Skeletal muscle satellite cell (primary cell): ENCODE results near the gene KCP.

Experiments used
- H3K27me3 ChIP-seq: 2 replicates; pipeline ENCODE4 v1.7.0; 2013; ENCODE audit warnings: low read length; ENCODE audit not compliant: control insufficient read depth, insufficient read depth
- H3K36me3 ChIP-seq: 2 replicates; pipeline ENCODE4 v1.7.0; 2013; ENCODE audit warnings: mild to moderate bottlenecking, control low read depth, low read length; ENCODE audit not compliant: insufficient read depth
- H3K4me1 ChIP-seq: 2 replicates; pipeline ENCODE4 v1.7.0; 2013; ENCODE audit warnings: low read length; ENCODE audit not compliant: control insufficient read depth, insufficient read depth
- H3K4me2 ChIP-seq: 2 replicates; pipeline ENCODE4 v1.7.0; 2013; ENCODE audit warnings: mild to moderate bottlenecking, low read length
- H3K4me3 ChIP-seq: 2 replicates; pipeline ENCODE4 v1.7.0; 2013; ENCODE audit warnings: low read length
- H3K9ac ChIP-seq: 2 replicates; pipeline ENCODE4 v1.7.0; 2013; ENCODE audit warnings: mild to moderate bottlenecking, low read depth, low read length, moderate library complexity
- H3K9me3 ChIP-seq: replicated peaks from 2 replicates; pipeline ENCODE4 v1.7.0; 2013; ENCODE audit warnings: mild to moderate bottlenecking, control low read depth, low read length

Gene KCP

GRCh38 chr7:128879461-128879938 lies 31.0 kb downstream of the KCP start:
- H3K4me2 ChIP-seq, result no peak overlapping the region
- no peak overlapping the region for H3K4me3 ChIP-seq
- no peak overlapping the region for H3K9ac ChIP-seq
- no peaks in the 10 kb centered on the region for H3K9me3 ChIP-seq
- no peaks in the 10 kb centered on the region for H3K36me3 ChIP-seq
- H3K27me3 ChIP-seq, result peaks cover 3% of the 10 kb centered on the region
- H3K4me1 ChIP-seq, result no peaks in the 10 kb centered on the region

- Histone ChIP-seq H3K27me3 (peaks cover 3% of the 10 kb centered on the region), H3K4me2 (no peak overlapping the region)
These were observed 32.0 kb downstream of the KCP start for GRCh38 chr7:128878226-128879105.

GRCh38 chr7:128877756-128878120 lies 32.8 kb downstream of the KCP start:
- Histone ChIP-seq H3K9me3 (no peaks in the 10 kb centered on the region), H3K4me1 (no peaks in the 10 kb centered on the region), H3K27me3 (peaks cover 6% of the 10 kb centered on the region), H3K9ac (no peak overlapping the region), H3K4me3 (no peak overlapping the region), H3K4me2 (no peak overlapping the region), H3K36me3 (no peaks in the 10 kb centered on the region)

More at GRCh38 chr7:128878226-128879105, 32.0 kb downstream of the KCP start:
- no peaks in the 10 kb centered on the region for H3K36me3 ChIP-seq
- no peak overlapping the region for H3K4me3 ChIP-seq
- no peaks in the 10 kb centered on the region for H3K4me1 ChIP-seq
- no peak overlapping the region for H3K9ac ChIP-seq
- no peaks in the 10 kb centered on the region for H3K9me3 ChIP-seq

- Histone ChIP-seq H3K4me3 (no peak overlapping the region), H3K27me3 (peaks cover 9% of the 10 kb centered on the region), H3K4me1 (no peaks in the 10 kb centered on the region), H3K9me3 (no peaks in the 10 kb centered on the region), H3K36me3 (no peaks in the 10 kb centered on the region), H3K9ac (no peak overlapping the region), H3K4me2 (no peak overlapping the region)
These were observed 33.3 kb downstream of the KCP start for GRCh38 chr7:128876978-128877755.

- H3K36me3 ChIP-seq, result no peaks in the 10 kb centered on the region
- H3K9ac ChIP-seq, result no peak overlapping the region
- no peaks in the 10 kb centered on the region for H3K4me1 ChIP-seq
- H3K9me3 ChIP-seq, result no peaks in the 10 kb centered on the region
- H3K27me3 ChIP-seq, result peaks cover 12% of the 10 kb centered on the region
- H3K4me3 ChIP-seq, result no peak overlapping the region
- no peak overlapping the region for H3K4me2 ChIP-seq
These were observed 33.9 kb downstream of the KCP start for GRCh38 chr7:128876586-128876977.

- Histone ChIP-seq H3K27me3 (peaks cover 11% of the 10 kb centered on the region), H3K36me3 (no peaks in the 10 kb centered on the region), H3K9me3 (no peaks in the 10 kb centered on the region)
These were observed 34.4 kb downstream of the KCP start for GRCh38 chr7:128876127-128876526.

GRCh38 chr7:128875523-128875948 lies 35.0 kb downstream of the KCP start:
- no peak overlapping the region for H3K9ac ChIP-seq
- H3K36me3 ChIP-seq, result no peaks in the 10 kb centered on the region
- H3K9me3 ChIP-seq, result no peaks in the 10 kb centered on the region
- H3K4me1 ChIP-seq, result no peaks in the 10 kb centered on the region
- no peak overlapping the region for H3K4me2 ChIP-seq
- no peak overlapping the region for H3K4me3 ChIP-seq
- H3K27me3 ChIP-seq, result peaks cover 13% of the 10 kb centered on the region

More at GRCh38 chr7:128876127-128876526, 34.4 kb downstream of the KCP start:
- no peak overlapping the region for H3K9ac ChIP-seq
- H3K4me1 ChIP-seq, result no peaks in the 10 kb centered on the region
- no peak overlapping the region for H3K4me3 ChIP-seq
- no peak overlapping the region for H3K4me2 ChIP-seq

- H3K9me3 ChIP-seq, result no peaks in the 10 kb centered on the region
- no peak overlapping the region for H3K9ac ChIP-seq
- no peak overlapping the region for H3K4me3 ChIP-seq
These were observed 36.1 kb downstream of the KCP start for GRCh38 chr7:128874140-128875031.

GRCh38 chr7:128873234-128873633 lies 37.3 kb downstream of the KCP start:
- no peaks in the 10 kb centered on the region for H3K9me3 ChIP-seq
- peaks cover 11% of the 10 kb centered on the region for H3K4me1 ChIP-seq
- no peak overlapping the region for H3K4me2 ChIP-seq
- H3K36me3 ChIP-seq, result no peaks in the 10 kb centered on the region
- H3K4me3 ChIP-seq, result no peak overlapping the region
- no peak overlapping the region for H3K9ac ChIP-seq
- H3K27me3 ChIP-seq, result peaks cover 22% of the 10 kb centered on the region

More at GRCh38 chr7:128874140-128875031, 36.1 kb downstream of the KCP start:
- Histone ChIP-seq H3K27me3 (peaks cover 16% of the 10 kb centered on the region), H3K4me1 (peaks cover 6% of the 10 kb centered on the region), H3K36me3 (no peaks in the 10 kb centered on the region), H3K4me2 (no peak overlapping the region)

- Histone ChIP-seq H3K9ac (no peak overlapping the region), H3K4me3 (no peak overlapping the region), H3K36me3 (no peaks in the 10 kb centered on the region), H3K4me1 (peaks cover 11% of the 10 kb centered on the region), H3K9me3 (no peaks in the 10 kb centered on the region), H3K27me3 (peaks cover 22% of the 10 kb centered on the region), H3K4me2 (no peak overlapping the region)
These were observed 38.1 kb downstream of the KCP start for GRCh38 chr7:128872394-128872824.

- H3K4me3 ChIP-seq, result no peak overlapping the region
- H3K9ac ChIP-seq, result no peak overlapping the region
- peaks cover 11% of the 10 kb centered on the region for H3K4me1 ChIP-seq
- no peak overlapping the region for H3K4me2 ChIP-seq
- H3K9me3 ChIP-seq, result no peaks in the 10 kb centered on the region
- peaks cover 9% of the 10 kb centered on the region for H3K36me3 ChIP-seq
- peaks cover 22% of the 10 kb centered on the region for H3K27me3 ChIP-seq
These were observed 39.5 kb downstream of the KCP start for GRCh38 chr7:128871050-128871449.
